GM18499 (cell line): Measurements from ENCODE around the gene B3GNT7.

ENCODE experiments used
- ATAC-seq: cut with Tn5 transposase; IDR thresholded peaks from one replicate; pipeline ENCODE4 v1.9.1; 2021; ENCODE audit warnings: moderate number of reproducible peaks; ENCODE audit not compliant: insufficient read depth, unreplicated experiment

Gene B3GNT7

GRCh38 chr2:231383416-231384108, 11.9 kb upstream of the B3GNT7 start:
- ATAC-seq: no peak

DNA sequence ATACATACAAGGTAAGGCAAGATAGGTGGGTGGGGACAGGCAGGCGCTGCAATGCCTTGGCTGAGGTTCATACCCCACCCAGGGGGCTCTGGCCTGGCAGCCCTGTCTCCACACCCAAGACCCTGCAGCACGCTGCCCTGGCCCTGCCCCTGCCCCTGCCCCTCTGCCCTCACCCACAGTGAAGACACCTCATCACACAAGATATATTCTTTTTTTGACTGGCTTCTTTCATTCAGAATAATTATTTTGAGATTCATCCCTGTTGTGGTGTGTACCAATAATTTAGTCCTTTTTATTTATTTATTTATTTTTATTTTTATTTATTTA, 11.4 kb upstream of the B3GNT7 start:
- no peak for ATAC-seq

GRCh38 chr2:231384970-231385369, 10.5 kb upstream of the B3GNT7 start:
- ATAC-seq: no peak

DNA sequence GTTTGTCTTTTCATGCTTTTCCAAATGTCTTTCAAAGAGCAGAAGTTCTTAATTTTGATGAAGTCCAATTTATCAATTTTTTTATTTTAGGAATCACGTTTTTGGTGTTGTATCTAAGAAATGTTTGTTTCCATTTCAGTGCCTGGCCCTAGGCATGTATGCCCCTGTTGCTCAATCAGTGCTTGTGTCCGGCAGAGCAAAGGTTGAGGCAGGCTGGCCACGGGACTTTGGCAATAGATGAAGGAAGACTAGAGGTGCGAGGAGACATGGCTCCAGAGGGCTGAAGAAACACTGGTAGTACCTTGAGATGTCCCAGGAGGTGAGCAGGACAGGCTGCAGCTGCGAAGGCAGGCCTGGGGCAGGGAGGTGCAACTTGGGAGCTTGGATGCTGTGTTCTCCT, 10.1 kb upstream of the B3GNT7 start:
- ATAC-seq: no peak

DNA sequence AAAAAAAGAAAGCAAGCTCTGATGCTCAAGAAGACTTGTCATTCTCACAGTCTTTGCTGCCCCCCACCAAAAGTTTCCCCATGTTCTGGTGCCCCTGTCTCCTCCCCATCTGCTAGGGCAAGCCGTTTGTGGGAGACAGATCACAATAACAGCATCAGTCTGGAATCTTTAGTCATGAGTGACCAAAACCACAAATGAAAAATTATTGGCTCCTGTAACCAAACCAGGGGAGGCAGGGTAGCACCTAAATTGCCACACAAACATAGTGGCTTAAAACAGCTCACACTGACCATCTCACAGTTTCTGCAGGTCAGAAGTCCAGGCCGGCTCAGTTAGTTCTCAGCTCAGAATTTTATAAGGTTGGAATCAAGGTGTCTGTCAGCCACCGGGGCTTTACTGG, 9.1 kb upstream of the B3GNT7 start:
- no peak for ATAC-seq

- no peak for ATAC-seq
Measured at GRCh38 chr2:231387904-231388724, 7.4 kb upstream of the B3GNT7 start.

GRCh38 chr2:231388725-231389346, 6.7 kb upstream of the B3GNT7 start:
- no peak for ATAC-seq

DNA sequence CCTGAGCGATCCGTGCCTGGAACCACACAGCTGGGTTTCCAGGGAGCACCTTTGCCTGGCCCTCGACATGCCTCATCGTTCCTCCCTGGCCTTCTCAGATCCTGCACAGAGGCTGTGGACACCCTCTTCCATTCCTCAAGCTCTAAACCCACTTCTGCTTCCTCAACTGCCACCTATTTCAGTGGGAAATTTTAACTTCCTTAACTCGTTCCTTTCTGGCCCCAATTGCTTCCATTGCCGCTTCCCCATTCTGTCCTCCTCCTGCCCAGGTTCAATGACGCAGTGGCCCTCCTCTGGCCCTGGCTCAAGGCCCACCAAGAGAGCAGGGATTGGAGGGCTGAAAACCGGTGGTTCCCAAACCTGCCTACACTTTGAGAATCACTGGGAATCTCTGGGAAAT, 4.8 kb upstream of the B3GNT7 start:
- no peak for ATAC-seq

DNA sequence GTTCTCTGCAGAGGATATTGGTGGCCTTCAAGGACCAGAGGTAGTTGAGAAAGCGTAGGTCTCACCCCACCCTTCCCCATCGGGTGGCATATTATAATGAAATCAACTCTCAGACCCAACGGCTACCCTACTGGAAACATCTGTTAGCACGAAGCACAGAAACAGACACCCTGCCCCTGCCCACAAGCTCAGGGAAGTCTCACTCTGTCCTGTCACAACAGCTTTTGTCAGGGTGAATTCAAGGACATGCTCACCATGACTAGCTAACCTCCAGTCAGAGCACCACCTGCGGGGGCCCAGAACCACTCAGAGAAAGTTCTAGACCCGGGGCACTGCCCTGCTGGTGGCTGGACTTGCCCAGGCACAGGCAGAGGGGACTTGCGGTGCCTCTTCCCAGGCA, 3.5 kb upstream of the B3GNT7 start:
- no peak for ATAC-seq

DNA sequence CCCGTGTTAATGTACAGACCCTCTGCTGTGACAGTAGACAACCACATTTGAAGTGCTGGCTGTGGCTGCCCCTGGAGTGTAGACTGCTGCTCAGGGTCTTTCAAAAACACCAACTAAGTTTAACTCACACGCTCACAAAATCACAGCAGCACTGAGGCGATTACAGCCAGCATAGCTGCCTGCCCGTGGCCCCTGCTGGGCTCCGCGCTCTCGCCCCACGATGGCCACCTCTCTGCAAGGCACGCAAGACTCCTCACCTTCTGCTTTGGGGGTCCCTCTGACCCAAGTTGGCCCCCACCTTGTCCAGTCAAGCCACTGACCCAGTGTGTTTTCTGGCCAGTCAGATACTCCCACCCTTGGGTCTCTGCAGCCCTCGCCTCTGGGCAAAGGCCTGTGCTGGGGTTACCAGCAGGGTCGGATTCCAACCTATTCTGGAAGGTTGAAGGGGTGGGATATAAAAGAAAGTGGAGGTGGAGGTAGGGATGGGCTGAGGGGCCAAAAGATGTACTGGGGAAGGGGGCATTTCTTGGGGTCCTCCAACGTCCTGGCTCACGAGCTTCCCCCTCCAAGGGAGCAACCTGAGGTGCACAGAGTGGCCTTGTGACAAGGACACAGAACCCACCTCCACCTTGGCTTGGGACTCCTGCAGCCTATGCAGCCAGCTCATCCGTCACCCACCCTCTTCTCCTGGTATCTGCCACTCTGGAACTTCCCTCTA, 2.9 kb upstream of the B3GNT7 start:
- no peak for ATAC-seq

DNA sequence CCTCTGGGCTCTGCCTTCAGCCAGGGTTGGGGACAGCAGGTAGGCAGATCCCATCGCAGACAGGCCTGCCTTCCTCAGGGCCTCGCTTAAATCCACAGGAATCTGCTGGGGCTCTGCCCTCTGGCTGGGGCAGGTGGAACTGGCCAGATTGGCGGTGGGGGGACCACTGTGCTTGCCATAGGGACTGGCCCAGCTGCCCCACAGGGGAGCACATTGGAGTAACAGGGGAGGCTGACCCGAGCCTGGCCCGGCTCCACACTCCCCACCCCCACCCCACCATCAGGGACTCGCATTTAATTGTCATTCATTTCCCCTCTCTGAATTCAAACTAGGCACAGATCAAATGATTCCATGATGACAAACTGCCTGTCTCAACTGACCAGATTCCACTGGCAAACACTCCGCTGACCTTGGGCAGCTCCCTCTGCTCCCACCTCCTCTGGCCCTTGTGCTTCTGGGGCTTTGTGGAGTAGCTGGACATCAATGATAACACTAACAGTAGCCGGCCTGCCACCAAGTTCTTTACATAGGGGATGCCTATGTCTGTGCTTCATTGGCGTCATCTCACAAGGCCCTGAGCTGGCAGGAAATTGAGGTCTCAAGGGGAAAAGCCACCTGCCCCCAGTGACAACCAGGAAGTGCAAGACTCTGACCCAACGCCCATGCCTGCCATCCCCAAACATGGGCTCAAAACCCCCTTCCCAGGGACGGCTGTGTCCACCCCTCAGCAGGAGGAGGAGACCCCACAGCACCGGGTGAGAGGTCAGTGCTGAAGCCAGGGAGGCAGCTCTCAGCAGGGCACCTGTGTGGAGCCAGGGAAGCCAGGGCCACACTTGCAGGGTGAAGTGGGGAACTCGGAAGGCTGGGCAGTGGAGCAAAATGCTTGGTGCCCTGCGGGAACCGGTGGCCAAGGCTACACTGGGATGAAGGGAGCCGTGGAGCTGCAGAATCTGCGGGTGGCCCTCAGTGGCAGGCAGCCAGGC, 2.1 kb upstream of the B3GNT7 start:
- ATAC-seq: no peak

DNA sequence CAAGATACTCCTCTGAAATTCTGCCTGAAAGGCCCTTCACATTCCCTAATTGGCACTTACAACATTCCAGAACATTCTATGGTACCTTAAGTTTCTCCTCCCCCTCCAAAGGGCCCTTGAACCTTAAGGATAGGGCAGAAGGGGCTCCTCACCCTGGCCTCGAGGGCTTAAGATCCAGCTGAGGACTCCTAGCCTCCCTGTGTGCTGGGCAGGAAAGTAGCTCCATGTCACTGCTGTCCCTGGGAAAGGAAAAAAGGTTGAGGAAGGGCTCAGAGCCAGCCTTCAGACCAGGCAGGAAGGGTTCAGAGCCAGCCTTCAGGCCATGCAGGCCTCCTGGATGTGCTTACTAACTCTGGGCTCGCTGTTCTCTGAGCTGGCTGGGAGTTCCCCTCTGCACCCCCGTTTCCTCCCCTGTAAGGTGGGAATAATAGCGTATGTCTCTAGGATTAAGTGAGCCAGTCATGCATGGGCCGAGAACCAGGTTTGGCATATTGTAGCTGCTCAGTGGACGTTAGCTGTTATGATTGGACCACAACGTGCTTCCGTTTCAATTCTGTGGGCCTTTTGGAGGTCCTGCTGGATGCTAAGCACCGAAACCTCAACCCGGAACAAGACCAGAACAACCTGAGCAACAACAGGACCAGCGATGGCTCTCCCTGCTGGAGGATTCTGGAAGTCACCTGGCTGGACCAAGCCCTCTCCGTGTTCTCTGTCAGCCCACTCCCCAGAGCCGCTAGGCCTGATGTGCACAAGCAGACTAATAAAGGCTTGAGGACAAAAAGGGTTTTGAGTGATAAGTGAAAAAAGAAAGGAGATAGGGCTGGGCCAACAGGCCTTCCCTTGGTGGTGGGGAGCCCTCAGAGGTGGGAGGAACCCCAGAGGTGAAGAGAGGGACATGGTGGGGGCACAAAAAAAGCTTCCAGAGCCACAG, 1.0 kb upstream of the B3GNT7 start:
- ATAC-seq: no peak

- no peak for ATAC-seq
Measured at GRCh38 chr2:231396058-231396821, 730 bp downstream of the B3GNT7 start.

DNA sequence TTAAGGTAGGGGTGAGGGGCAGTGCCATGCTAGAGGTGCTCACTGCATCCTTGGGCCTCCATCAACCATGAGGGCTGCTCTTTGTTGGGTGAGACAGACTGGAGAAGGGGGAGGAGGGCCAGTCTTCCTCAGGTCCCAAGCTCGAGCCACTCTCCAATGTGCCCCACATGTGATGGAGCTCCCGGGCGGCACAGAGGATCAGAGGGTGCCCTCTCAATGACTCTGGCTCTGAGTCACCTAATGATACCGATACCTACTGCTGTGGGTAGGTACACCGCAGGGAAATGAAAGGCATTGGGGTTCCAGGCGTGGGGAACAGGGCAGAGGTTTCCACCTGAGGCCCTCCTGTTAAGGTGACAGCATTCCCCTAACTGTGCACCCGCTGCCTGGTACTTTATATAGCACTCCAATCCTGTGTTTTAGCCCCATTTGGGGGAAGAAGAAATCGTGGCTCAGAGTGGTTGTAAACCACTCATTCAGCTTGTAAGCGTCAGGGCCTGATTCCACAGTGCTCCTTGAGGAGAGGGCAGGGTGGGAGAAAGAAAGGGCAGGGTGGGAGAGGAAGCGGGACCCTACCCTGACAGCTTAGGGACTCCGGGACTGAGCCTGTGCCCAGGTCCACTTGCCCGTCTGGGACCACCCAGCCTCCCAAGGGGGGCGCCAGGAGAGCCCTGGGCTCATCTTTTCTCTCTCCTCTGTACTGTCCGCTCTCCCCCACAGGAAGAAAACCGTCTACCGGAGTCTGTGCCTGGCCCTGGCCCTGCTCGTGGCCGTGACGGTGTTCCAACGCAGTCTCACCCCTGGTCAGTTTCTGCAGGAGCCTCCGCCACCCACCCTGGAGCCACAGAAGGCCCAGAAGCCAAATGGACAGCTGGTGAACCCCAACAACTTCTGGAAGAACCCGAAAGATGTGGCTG, 1.8 kb downstream of the B3GNT7 start:
- ATAC-seq: no peak

DNA sequence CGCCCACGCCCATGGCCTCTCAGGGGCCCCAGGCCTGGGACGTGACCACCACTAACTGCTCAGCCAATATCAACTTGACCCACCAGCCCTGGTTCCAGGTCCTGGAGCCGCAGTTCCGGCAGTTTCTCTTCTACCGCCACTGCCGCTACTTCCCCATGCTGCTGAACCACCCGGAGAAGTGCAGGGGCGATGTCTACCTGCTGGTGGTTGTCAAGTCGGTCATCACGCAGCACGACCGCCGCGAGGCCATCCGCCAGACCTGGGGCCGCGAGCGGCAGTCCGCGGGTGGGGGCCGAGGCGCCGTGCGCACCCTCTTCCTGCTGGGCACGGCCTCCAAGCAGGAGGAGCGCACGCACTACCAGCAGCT, 2.4 kb downstream of the B3GNT7 start:
- no peak for ATAC-seq

- no peak for ATAC-seq
Measured at GRCh38 chr2:231398585-231398984, 3.1 kb downstream of the B3GNT7 start.
